Nephron progenitor cell (in vitro differentiated cells): ENCODE measurements around the gene SGTA.
A peak's percentile ranks its signal among the peaks of the same experiment; 100 is the strongest.

Source experiments
- DNase-seq: peaks from one replicate; pipeline ENCODE4 v3.0.0; 2021
- H3K27ac Mint-ChIP-seq: 2 replicates; pipeline ENCODE4 v1.8.0; 2021; ENCODE audit warnings: mild to moderate bottlenecking, moderate library complexity, mixed read lengths
- H3K27me3 Mint-ChIP-seq: 2 replicates; pipeline ENCODE4 v1.8.0; 2021; ENCODE audit warnings: mild to moderate bottlenecking, low read depth, mixed read lengths; ENCODE audit not compliant: poor library complexity
- H3K36me3 Mint-ChIP-seq: 2 replicates; pipeline ENCODE4 v1.8.0; 2021; ENCODE audit warnings: low read depth, mixed read lengths
- H3K4me1 Mint-ChIP-seq: 2 replicates; pipeline ENCODE4 v1.8.0; 2021; ENCODE audit warnings: mixed read lengths
- H3K4me3 Mint-ChIP-seq: 2 replicates; pipeline ENCODE4 v1.8.0; 2021; ENCODE audit warnings: mild to moderate bottlenecking, moderate library complexity, mixed read lengths
- H3K9me3 Mint-ChIP-seq: 2 replicates; pipeline ENCODE4 v1.8.0; 2021; ENCODE audit warnings: mild to moderate bottlenecking, moderate library complexity, mixed read lengths
- CTCF ChIP-seq: fragments of 200-600 bp; sonication (generic); IDR thresholded peaks from 2 replicates; pipeline ENCODE4 v1.5.0; 2021; ENCODE audit warnings: antibody characterized with exemption

The SGTA gene

GRCh38 chr19:2756477-2756876 lies 26.6 kb downstream of the SGTA start:
- peaks cover under 1% of the 10 kb centered on the region for H3K27me3 Mint-ChIP-seq
- H3K36me3 Mint-ChIP-seq, result peaks cover 29% of the 10 kb centered on the region

GRCh38 chr19:2755811-2756210 lies 27.3 kb downstream of the SGTA start:
- Mint-ChIP-seq H3K27me3 (peaks cover 4% of the 10 kb centered on the region), H3K4me1 (no peaks in the 10 kb centered on the region), H3K4me3 (no peak overlapping the region), H3K27ac (peak overlapping the region; percentile 78), H3K9me3 (no peaks in the 10 kb centered on the region), H3K36me3 (peaks cover 29% of the 10 kb centered on the region)
- no peak for DNase-seq
- no peak for TF ChIP-seq CTCF

More at GRCh38 chr19:2756477-2756876, 26.6 kb downstream of the SGTA start:
- no peak overlapping the region for H3K27ac Mint-ChIP-seq
- H3K4me1 Mint-ChIP-seq, result no peaks in the 10 kb centered on the region
- TF ChIP-seq CTCF, result no peak
- no peaks in the 10 kb centered on the region for H3K9me3 Mint-ChIP-seq
- no peak for DNase-seq
- no peak overlapping the region for H3K4me3 Mint-ChIP-seq

GRCh38 chr19:2755448-2755705 lies 27.7 kb downstream of the SGTA start:
- Mint-ChIP-seq H3K27ac (peak overlapping the region; percentile 78), H3K36me3 (peaks cover 29% of the 10 kb centered on the region), H3K4me1 (no peaks in the 10 kb centered on the region), H3K27me3 (peaks cover 4% of the 10 kb centered on the region), H3K4me3 (no peak overlapping the region), H3K9me3 (no peaks in the 10 kb centered on the region)
- DNase-seq, result no peak
- no peak for TF ChIP-seq CTCF

- no peak for TF ChIP-seq CTCF
- DNase-seq, result no peak
- Mint-ChIP-seq H3K9me3 (no peaks in the 10 kb centered on the region), H3K4me1 (no peaks in the 10 kb centered on the region), H3K27me3 (peaks cover 4% of the 10 kb centered on the region), H3K36me3 (peaks cover 26% of the 10 kb centered on the region), H3K4me3 (no peak overlapping the region), H3K27ac (no peak overlapping the region)
Observed at GRCh38 chr19:2754659-2755447, 28.2 kb downstream of the SGTA start.

- DNase-seq, result no peak
- Mint-ChIP-seq H3K4me3 (no peak overlapping the region), H3K4me1 (no peaks in the 10 kb centered on the region), H3K27ac (no peak overlapping the region), H3K9me3 (no peaks in the 10 kb centered on the region), H3K27me3 (peaks cover 22% of the 10 kb centered on the region), H3K36me3 (peaks cover 11% of the 10 kb centered on the region)
- no peak for TF ChIP-seq CTCF
Observed at GRCh38 chr19:2751438-2751830, 31.6 kb downstream of the SGTA start.

- no peak for TF ChIP-seq CTCF
- Mint-ChIP-seq H3K9me3 (no peaks in the 10 kb centered on the region), H3K36me3 (peaks cover 6% of the 10 kb centered on the region), H3K4me1 (no peaks in the 10 kb centered on the region), H3K27me3 (peaks cover 26% of the 10 kb centered on the region), H3K4me3 (no peak overlapping the region), H3K27ac (no peak overlapping the region)
- DNase-seq, result no peak
Observed at GRCh38 chr19:2750808-2751437, 32.1 kb downstream of the SGTA start.
